OCI-LY7 (cell line): ENCODE results near the gene SF3B1.

Experiments used
- CTCF ChIP-seq: fragments of 200-600 bp; sonication (generic); conservative IDR thresholded peaks from 2 replicates; pipeline ENCODE4 v1.5.1; 2014; ENCODE audit warnings: mild to moderate bottlenecking, antibody characterized with exemption, low read length, moderate library complexity, mixed read lengths
- EZH2phosphoT487 ChIP-seq: fragments of 200-600 bp; sonication (generic); IDR thresholded peaks from 2 replicates; pipeline ENCODE4 v1.6.1; 2018; ENCODE audit warnings: low read depth, borderline replicate concordance, mild to moderate bottlenecking, mixed run types, antibody characterized with exemption, low read length, moderate library complexity, mixed read lengths

GRCh38 chr2:197427986-197428385 is 6.8 kb downstream of the SF3B1 start:
- TF ChIP-seq CTCF (no peak), EZH2phosphoT487 (no peak)
